ENCODE measurements around the gene FAM163B. TPM values are rescaled to one million over a fixed set of nuclear protein-coding genes. Genes with fewer than 3 reads are reported as not detected.
"Not testable (repeated sequence)": the region's sequence is repeated elsewhere in the genome, so short reads cannot be mapped to it uniquely, and the experiment has no call there.

Gene FAM163B
- polyA plus RNA-seq, 6 donors from 2014 or later = not detected

DNA sequence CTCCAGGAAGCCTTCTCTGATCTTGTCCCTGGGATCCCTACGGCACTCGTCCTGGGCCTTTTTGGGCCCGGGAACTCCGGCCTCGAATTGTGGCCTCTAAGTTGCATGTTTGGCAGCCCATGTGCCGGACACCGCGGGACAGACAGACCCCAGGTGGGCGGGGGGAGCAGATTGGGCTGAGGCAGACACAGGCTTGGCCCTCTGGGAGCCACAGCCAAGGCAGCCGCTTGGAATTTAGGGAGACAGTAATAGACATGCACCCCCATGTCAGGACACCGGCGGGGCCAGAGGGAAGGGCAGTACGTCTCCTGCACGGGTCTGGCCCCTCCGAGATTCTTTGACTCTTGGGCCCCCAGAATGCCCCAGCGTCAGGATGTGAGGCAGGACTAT is 38.5 kb downstream of the FAM163B start:
- no peak overlapping the region for H3K4me3 Mint-ChIP-seq
- H3K27me3 Mint-ChIP-seq = peaks cover 6 to 45% (median 38%) of the 10 kb centered on the region in 3 donors
- H3K9me3 Mint-ChIP-seq = no peaks in the 10 kb centered on the region
- H3K27ac Mint-ChIP-seq = peak overlapping the region in 1 of 6 donors; percentile 30
- H3K36me3 Mint-ChIP-seq = no peaks in the 10 kb centered on the region
- peaks cover 0 to 8% (median 4%) of the 10 kb centered on the region in 3 donors for H3K4me1 Mint-ChIP-seq
- no peak for ATAC-seq (ENCODE audit: low read depth in 2 of 2)
- DNase-seq = no peak

DNA sequence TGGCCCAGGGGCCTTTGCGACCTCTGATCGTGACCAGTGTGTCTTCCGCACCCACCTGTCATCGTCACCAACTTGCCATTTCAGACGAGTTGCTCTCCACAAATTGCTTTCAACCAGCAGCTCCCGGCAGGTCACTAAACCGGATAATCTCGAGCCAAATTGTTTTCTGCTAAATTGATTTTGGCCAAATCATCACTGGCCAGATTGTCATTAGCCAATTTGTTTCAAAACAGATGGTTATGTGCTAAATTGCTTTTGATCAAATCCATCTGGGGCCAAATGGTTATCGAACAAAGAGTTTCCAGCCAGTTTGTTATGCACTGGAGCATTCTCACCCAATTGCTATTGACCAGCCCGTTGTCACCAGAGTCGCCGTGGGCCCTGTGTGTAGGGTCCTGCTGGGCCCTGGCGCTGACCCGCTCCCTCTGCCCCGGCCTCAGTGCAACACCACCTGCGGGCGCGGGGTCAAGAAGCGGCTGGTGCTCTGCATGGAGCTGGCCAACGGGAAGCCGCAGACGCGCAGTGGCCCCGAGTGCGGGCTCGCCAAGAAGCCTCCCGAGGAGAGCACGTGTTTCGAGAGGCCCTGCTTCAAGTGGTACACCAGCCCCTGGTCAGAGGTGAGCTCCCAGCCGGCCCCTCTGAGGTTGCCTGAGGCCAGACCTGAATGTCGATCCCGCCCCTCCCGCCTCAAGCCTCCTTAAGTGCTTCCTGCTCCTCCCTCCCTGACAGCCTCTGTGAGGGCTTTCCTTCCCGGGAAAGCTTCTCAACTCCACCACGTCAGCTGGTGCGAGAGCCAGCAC is 39.1 kb downstream of the FAM163B start:
- H3K27ac Mint-ChIP-seq = no peak overlapping the region
- ATAC-seq (ENCODE audit: low read depth in 2 of 2) (no peak), DNase-seq (no peak)
- H3K36me3 Mint-ChIP-seq = no peaks in the 10 kb centered on the region
- no peaks in the 10 kb centered on the region for H3K9me3 Mint-ChIP-seq
- H3K4me1 Mint-ChIP-seq = peaks cover 0 to 4% (median 0%) of the 10 kb centered on the region in 3 donors
- H3K27me3 Mint-ChIP-seq = peaks cover 4 to 40% (median 33%) of the 10 kb centered on the region in 3 donors
- H3K4me3 Mint-ChIP-seq = no peak overlapping the region

DNA sequence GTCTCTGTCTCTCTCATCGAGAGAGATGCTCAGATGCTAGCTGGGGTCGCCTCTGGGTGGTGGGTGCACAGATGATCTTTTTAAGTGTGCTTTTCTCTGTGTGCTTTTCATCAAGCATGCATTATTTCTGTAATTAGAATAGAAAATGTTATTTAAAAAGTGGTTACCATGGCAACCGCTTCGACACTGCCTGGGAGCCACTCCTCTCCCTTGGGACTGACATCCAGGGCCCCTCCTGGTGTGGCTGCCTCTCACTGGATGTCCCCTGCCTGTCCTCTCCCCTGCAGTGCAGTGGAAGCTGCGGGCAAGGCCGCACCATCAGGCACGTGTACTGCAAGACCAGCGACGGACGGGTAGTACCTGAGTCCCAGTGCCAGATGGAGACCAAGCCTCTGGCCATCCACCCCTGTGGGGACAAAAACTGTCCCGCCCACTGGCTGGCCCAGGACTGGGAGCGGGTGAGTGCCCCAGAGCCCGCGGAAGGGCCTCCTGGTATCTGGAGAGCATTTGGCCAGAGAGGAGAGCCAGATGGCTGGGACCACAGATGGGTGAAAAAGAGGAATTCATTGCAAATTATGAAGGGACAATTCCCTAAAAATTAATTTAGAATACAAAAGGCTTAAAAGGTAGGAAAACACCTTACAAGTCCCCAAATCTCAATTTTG is 39.9 kb downstream of the FAM163B start:
- Mint-ChIP-seq H3K9me3 (no peaks in the 10 kb centered on the region), H3K4me3 (no peak overlapping the region), H3K27ac (peak overlapping the region in 1 of 6 donors; percentile 89), H3K27me3 (peaks cover 4 to 35% (median 28%) of the 10 kb centered on the region in 3 donors), H3K36me3 (no peaks in the 10 kb centered on the region), H3K4me1 (peaks cover 0 to 4% (median 0%) of the 10 kb centered on the region in 3 donors)
- ATAC-seq (ENCODE audit: low read depth in 2 of 2) (no peak), DNase-seq (no peak)

DNA sequence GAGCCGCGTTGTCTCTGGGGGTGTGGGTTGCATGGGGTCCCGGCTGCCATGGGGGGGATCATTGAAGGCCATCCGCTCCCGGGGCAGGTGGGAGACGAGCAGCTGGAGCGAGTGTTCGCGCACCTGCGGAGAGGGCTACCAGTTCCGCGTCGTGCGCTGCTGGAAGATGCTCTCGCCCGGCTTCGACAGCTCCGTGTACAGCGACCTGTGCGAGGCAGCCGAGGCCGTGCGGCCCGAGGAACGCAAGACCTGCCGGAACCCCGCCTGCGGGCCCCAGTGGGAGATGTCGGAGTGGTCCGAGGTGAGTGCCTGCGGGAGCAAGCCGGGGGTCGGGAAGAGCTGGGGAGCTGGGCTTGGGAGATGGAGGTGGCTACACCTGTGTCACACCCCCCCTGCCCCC is 41.0 kb downstream of the FAM163B start:
- H3K27ac Mint-ChIP-seq = no peak overlapping the region
- H3K4me1 Mint-ChIP-seq = peaks cover 0 to 8% (median 5%) of the 10 kb centered on the region in 3 donors
- H3K4me3 Mint-ChIP-seq = no peak overlapping the region
- no peaks in the 10 kb centered on the region for H3K36me3 Mint-ChIP-seq
- H3K9me3 Mint-ChIP-seq = no peaks in the 10 kb centered on the region
- DNase-seq = no peak
- peaks cover 4 to 27% (median 19%) of the 10 kb centered on the region in 3 donors for H3K27me3 Mint-ChIP-seq
- no peak for ATAC-seq (ENCODE audit: low read depth in 2 of 2)

DNA sequence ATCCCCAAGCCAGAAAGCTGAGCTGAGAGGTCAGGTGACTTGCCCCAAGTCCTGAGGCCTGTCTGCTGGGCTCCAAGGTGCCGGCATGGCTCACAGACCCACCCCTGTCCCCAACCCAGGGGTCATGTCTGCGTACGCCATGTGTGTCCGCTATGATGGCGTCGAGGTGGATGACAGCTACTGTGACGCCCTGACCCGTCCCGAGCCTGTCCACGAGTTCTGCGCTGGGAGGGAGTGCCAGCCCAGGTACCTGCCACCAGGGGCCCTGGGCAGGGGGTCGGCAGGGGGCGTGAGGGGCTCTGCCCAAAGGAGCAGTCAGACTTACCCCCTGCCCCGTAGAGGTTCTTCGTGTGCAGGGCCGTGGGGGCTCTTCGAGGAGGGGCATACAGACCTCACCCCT is 42.4 kb downstream of the FAM163B start:
- no peak overlapping the region for H3K27ac Mint-ChIP-seq
- no peak overlapping the region for H3K4me3 Mint-ChIP-seq
- no peak for DNase-seq
- no peak for ATAC-seq (ENCODE audit: low read depth in 2 of 2)
- H3K27me3 Mint-ChIP-seq = peaks cover 4 to 21% (median 19%) of the 10 kb centered on the region in 3 donors
- no peaks in the 10 kb centered on the region for H3K9me3 Mint-ChIP-seq
- peaks cover 0 to 8% (median 7%) of the 10 kb centered on the region in 3 donors for H3K4me1 Mint-ChIP-seq
- H3K36me3 Mint-ChIP-seq = no peaks in the 10 kb centered on the region

DNA sequence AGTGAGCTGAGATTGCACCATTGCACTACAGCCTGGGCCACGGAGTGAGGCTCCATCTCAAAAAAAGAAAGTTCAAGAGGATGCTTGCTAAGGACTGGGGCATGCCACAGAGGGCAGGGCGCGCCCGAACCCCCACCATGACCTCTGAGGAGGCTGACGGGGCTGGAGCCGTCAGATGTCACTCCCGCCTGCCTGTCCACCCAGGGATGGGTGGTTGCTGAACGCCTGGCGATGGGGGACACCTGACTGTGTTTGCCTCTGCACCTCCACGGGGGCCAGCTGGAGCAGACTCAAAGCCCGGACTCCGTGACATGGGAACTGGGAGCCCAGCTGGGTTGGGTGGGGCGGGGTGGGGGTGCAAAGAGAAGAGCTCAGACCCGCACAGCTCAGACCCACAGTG is 42.8 kb downstream of the FAM163B start:
- no peaks in the 10 kb centered on the region for H3K9me3 Mint-ChIP-seq
- H3K36me3 Mint-ChIP-seq = no peaks in the 10 kb centered on the region
- ATAC-seq (ENCODE audit: low read depth in 2 of 2) = no peak
- DNase-seq = no peak
- peaks cover 0 to 8% (median 7%) of the 10 kb centered on the region in 3 donors for H3K4me1 Mint-ChIP-seq
- no peak overlapping the region for H3K4me3 Mint-ChIP-seq
- H3K27ac Mint-ChIP-seq = no peak overlapping the region
- H3K27me3 Mint-ChIP-seq = peaks cover 4 to 25% (median 19%) of the 10 kb centered on the region in 3 donors

DNA sequence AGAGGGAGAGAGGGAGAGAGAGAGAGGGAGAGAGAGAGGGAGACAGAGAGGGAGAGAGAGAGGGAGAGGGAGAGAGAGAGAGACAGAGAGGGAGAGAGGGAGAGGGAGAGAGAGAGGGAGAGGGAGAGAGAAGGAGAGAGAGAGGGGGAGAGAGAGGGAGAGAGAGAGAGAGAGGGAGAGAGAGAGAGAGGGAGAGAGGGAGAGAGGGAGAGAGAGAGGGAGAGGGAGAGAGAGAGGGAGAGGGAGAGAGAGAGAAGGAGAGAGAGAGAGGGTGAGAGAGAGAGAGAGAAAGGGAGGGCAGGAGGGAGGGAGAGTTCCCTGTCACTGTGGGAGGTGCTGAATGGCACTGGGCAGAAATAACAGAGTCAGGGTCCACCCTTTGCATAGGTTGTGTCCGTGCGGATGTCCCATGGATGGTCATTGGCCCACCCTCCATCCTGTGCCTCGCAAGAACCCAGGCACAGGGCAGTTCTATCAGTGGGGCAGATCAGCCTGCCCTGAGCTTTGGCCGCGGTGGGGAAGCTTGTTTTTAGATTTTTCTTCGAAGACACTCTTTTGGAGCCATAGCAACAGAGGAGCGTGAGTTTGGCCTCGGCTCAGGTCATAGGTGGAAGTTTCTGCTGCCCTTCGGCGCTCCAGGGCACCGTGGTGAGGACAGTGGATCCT is 44.6 kb downstream of the FAM163B start:
- H3K36me3 Mint-ChIP-seq = no peaks in the 10 kb centered on the region
- H3K27ac Mint-ChIP-seq = no peak overlapping the region
- no peak for DNase-seq
- H3K9me3 Mint-ChIP-seq = no peaks in the 10 kb centered on the region
- peak overlapping the region in 1 of 8 donors; percentile 15 for H3K4me3 Mint-ChIP-seq
- no peak for ATAC-seq (ENCODE audit: low read depth in 2 of 2)
- peaks cover 9 to 24% (median 24%) of the 10 kb centered on the region in 3 donors for H3K27me3 Mint-ChIP-seq
- peaks cover 0 to 8% (median 7%) of the 10 kb centered on the region in 3 donors for H3K4me1 Mint-ChIP-seq

DNA sequence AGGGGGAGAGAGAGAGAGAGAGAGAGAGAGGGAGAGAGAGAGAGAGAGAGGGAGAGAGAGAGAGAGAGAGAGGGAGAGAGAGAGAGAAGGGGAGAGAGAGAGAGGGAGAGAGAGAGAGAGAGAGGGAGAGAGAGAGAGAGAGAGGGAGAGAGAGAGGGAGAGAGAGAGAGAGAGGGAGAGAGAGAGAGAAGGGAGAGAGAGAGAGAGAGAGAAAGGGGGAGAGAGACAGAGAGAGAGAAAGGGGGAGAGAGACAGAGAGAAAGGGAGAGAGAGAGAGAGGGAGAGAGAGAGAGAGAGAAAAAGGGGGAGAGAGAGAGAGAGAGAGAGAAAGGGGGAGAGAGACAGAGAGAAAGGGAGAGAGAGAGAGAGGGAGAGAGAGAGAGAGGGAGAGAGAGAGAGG is 45.4 kb downstream of the FAM163B start:
- not testable (repeated sequence) for H3K9me3 Mint-ChIP-seq; DNase-seq; H3K36me3 Mint-ChIP-seq; ATAC-seq (ENCODE audit: low read depth in 2 of 2); H3K4me3 Mint-ChIP-seq
- H3K4me1 Mint-ChIP-seq = peaks cover 1 to 10% (median 6%) of the 10 kb centered on the region in 3 donors
- peak overlapping the region in 3 of 6 donors; percentile 55 to 83 (median 60) for H3K27ac Mint-ChIP-seq
- H3K27me3 Mint-ChIP-seq = peaks cover 8 to 23% (median 21%) of the 10 kb centered on the region in 3 donors

DNA sequence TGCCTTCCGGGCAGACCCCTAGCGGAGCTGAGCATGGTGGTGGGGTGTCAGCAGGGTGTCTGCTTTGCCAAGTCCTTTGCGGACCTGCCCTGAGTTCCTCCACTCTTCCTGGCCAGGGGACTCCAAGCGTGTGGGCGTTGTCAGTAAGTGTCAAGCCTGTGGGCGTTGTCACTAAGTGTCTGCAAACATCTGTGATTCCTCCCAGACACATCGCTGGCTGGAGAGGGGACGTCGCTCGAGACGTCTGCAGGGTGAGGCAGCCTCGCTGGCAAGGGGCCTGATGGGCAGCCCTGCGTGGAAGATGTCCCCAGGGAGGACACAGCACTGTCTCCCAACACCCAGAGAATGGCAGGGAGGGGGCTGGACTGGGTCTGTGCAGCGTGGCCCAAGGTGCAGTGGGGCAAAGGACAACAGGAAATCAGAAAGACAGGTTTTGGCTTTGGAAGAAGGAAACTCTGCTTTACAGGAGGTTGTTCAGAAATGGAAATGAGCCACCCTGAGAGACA is 45.8 kb downstream of the FAM163B start:
- H3K36me3 Mint-ChIP-seq = no peaks in the 10 kb centered on the region
- DNase-seq = no peak
- no peak for ATAC-seq (ENCODE audit: low read depth in 2 of 2)
- H3K27me3 Mint-ChIP-seq = peaks cover 12 to 26% (median 18%) of the 10 kb centered on the region in 3 donors
- no peak overlapping the region for H3K4me3 Mint-ChIP-seq
- H3K4me1 Mint-ChIP-seq = peaks cover 6 to 15% (median 9%) of the 10 kb centered on the region in 3 donors
- H3K9me3 Mint-ChIP-seq = no peaks in the 10 kb centered on the region
- H3K27ac Mint-ChIP-seq = peak overlapping the region in 3 of 6 donors; percentile 55 to 83 (median 60)

DNA sequence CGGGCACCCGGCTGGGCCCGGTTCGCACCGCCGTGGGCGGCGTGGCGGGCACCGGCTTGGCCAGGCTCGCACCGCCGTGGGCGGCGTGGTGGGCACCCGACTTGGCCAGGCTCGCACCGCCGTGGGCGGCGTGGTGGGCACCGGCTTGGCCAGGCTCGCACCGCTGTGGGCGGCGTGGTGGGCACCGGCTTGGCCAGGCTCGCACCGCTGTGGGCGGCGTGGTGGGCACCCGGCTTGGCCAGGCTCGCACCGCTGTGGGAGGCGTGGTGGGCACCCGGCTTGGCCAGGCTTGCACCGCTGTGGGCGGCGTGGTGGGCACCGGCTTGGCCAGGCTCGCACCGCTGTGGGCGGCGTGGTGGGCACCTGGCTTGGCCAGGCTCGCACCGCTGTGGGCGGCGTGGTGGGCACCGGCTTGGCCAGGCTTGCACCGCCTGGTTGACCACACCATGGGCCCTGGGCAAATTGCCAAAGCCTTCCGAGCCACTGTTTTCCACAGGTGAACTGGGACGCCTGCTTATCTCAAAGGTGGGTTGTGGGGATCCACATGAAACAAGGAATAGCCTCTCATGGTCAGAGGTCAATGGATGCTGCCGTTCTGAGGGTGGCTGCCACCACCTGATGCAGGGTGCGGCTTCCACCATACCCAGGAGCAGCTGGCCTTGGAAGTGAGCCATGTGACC is 46.4 kb downstream of the FAM163B start:
- Mint-ChIP-seq H3K27me3 (peaks cover 16 to 27% (median 19%) of the 10 kb centered on the region in 3 donors), H3K27ac (peak overlapping the region in 1 of 6 donors; percentile 55)
- no peak for ATAC-seq (ENCODE audit: low read depth in 2 of 2)

DNA sequence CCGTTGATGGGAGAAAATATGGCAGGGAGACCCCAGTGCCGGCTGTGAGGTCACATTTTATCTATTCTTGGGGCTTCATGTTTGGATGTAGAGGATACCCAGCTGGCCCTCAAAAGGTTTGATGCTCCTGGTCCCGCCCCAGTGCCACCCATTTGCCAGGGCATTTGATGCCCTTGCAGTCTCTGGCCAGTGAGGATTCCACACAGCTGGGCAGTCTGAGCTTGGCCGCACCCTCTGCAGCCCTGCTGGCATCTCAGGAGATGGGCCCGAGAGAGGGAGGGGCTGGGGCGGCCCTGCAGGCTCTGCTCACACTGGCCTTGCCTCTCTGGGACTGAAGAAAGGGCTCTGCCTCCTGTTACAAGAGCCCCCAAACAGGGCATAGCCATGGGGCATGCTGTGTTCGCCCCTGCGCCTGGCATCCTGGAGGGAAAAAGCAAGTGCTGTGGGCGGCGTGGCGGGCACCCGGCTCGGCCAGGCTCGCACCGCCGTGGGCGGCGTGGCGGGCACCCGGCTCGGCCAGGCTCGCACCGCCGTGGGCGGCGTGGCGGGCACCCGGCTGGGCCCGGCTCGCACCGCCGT is 47.1 kb downstream of the FAM163B start:
- Mint-ChIP-seq H3K27me3 (peaks cover 16 to 27% (median 18%) of the 10 kb centered on the region in 3 donors), H3K36me3 (no peaks in the 10 kb centered on the region), H3K4me3 (no peak overlapping the region), H3K9me3 (no peaks in the 10 kb centered on the region), H3K4me1 (peaks cover 14 to 25% (median 19%) of the 10 kb centered on the region in 3 donors), H3K27ac (peak overlapping the region in 1 of 6 donors; percentile 46)
- no peak for DNase-seq
- ATAC-seq (ENCODE audit: low read depth in 2 of 2) = no peak

More for the DNA sequence above, 46.4 kb downstream of the FAM163B start:
- peaks cover 12 to 21% (median 14%) of the 10 kb centered on the region in 3 donors for H3K4me1 Mint-ChIP-seq
- no peaks in the 10 kb centered on the region for H3K36me3 Mint-ChIP-seq
- H3K4me3 Mint-ChIP-seq = no peak overlapping the region
- no peaks in the 10 kb centered on the region for H3K9me3 Mint-ChIP-seq
- DNase-seq = no peak

DNA sequence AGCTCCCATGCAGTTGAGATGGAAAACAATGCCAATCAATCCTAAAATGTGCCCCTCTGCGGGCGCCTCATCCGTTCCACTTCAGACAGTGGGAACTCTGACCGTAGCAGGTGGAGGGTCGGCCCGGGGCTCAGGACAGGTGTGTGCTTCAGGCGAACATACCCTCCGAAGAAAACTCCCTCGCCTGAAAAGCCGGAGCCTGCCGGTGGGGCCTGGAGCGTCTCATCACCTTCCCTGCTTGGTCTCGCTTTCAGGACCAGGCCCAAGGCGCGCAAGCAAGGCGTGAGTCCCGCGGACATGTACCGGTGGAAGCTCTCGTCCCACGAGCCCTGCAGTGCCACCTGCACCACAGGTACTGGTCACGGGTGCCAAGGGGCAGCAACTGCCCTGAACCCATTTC is 48.2 kb downstream of the FAM163B start:
- H3K27ac Mint-ChIP-seq = no peak overlapping the region
- ATAC-seq (ENCODE audit: low read depth in 2 of 2) = no peak
- no peak for DNase-seq
- H3K36me3 Mint-ChIP-seq = no peaks in the 10 kb centered on the region
- H3K4me3 Mint-ChIP-seq = no peak overlapping the region
- peaks cover 14 to 25% (median 25%) of the 10 kb centered on the region in 3 donors for H3K4me1 Mint-ChIP-seq
- peaks cover 18 to 33% (median 20%) of the 10 kb centered on the region in 3 donors for H3K27me3 Mint-ChIP-seq
- H3K9me3 Mint-ChIP-seq = no peaks in the 10 kb centered on the region
